GM10847 (cell line): ENCODE measurements around the gene NDST4.

Source experiments
- POLR2A ChIP-seq: IDR thresholded peaks from 2 replicates; pipeline ENCODE4 v1.6.1; 2011; ENCODE audit not compliant: insufficient read length; ENCODE audit errors: extremely low read depth

Gene NDST4

GRCh38 chr4:114945616-114946015 is 167.8 kb downstream of the NDST4 start:
- no peak for TF ChIP-seq POLR2A

- TF ChIP-seq POLR2A: no peak
Measured at GRCh38 chr4:114941503-114941902, 171.9 kb downstream of the NDST4 start.

GRCh38 chr4:114927881-114928280 is 185.5 kb downstream of the NDST4 start:
- TF ChIP-seq POLR2A: no peak

- TF ChIP-seq POLR2A: no peak
Measured at GRCh38 chr4:114926583-114926982, 186.8 kb downstream of the NDST4 start.

GRCh38 chr4:114924311-114924710 is 189.1 kb downstream of the NDST4 start:
- no peak for TF ChIP-seq POLR2A

- TF ChIP-seq POLR2A: no peak
Measured at GRCh38 chr4:114922592-114922933, 190.9 kb downstream of the NDST4 start.

GRCh38 chr4:114921790-114922591 is 191.4 kb downstream of the NDST4 start:
- TF ChIP-seq POLR2A: no peak

GRCh38 chr4:114921191-114921590 is 192.2 kb downstream of the NDST4 start:
- no peak for TF ChIP-seq POLR2A

GRCh38 chr4:114911111-114911510 is 202.3 kb downstream of the NDST4 start:
- no peak for TF ChIP-seq POLR2A

GRCh38 chr4:114907568-114907967 is 205.9 kb downstream of the NDST4 start:
- no peak for TF ChIP-seq POLR2A

GRCh38 chr4:114905017-114905416 is 208.4 kb downstream of the NDST4 start:
- TF ChIP-seq POLR2A: no peak

- no peak for TF ChIP-seq POLR2A
Measured at GRCh38 chr4:114900934-114901333, 212.5 kb downstream of the NDST4 start.

GRCh38 chr4:114890773-114891172 is 222.6 kb downstream of the NDST4 start:
- no peak for TF ChIP-seq POLR2A

- TF ChIP-seq POLR2A: no peak
Measured at GRCh38 chr4:114886761-114887160, 226.7 kb downstream of the NDST4 start.

- no peak for TF ChIP-seq POLR2A
Measured at GRCh38 chr4:114883641-114884040, 229.8 kb downstream of the NDST4 start.

GRCh38 chr4:114879916-114880669 is 233.3 kb downstream of the NDST4 start:
- no peak for TF ChIP-seq POLR2A
